Rectal smooth muscle tissue (tissue), 1 donor: Measurements from ENCODE around the gene SPATA3.
"Not testable (repeated sequence)": the region's sequence is repeated elsewhere in the genome, so short reads cannot be mapped to it uniquely, and the experiment has no call there.

Experiments
- H3K27ac ChIP-seq: one replicate; pipeline ENCODE4 v1.7.0; 2013; ENCODE audit warnings: low read depth, low read length, inconsistent platforms
- H3K27me3 ChIP-seq: one replicate; pipeline ENCODE4 v1.7.0; 2013; ENCODE audit warnings: low read length; ENCODE audit not compliant: control insufficient read depth, insufficient read depth
- H3K36me3 ChIP-seq: one replicate; pipeline ENCODE4 v1.7.0; 2013; ENCODE audit warnings: low read length; ENCODE audit not compliant: control insufficient read depth, insufficient read depth
- H3K4me1 ChIP-seq: one replicate; pipeline ENCODE4 v1.7.0; 2013; ENCODE audit warnings: low read length; ENCODE audit not compliant: control insufficient read depth, insufficient read depth
- H3K4me3 ChIP-seq: one replicate; pipeline ENCODE4 v1.7.0; 2013; ENCODE audit warnings: low read length
- H3K9ac ChIP-seq: one replicate; pipeline ENCODE4 v1.7.0; 2013; ENCODE audit warnings: low read length

The SPATA3 gene

DNA sequence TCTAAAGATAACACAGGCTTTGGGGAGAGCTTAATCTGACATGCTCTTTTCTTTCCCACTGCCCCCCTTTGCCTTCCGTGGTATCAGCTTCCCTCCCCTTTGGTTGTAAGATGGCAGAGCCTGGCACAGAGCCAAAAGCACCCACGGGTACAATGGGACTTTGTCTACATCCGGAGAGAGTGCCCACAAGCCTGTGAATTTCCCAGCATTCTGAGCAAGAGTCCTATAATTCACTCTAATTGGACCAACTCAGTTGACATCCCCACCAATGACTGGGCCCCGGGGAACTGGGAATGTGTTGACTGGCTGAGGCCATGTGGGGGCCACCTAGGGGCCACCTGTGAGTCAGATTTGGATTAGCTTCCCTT is 21.3 kb downstream of the SPATA3 start:
- Histone ChIP-seq H3K36me3 (no peaks in the 10 kb centered on the region), H3K4me1 (no peaks in the 10 kb centered on the region), H3K27ac (no peak overlapping the region), H3K4me3 (no peak overlapping the region), H3K27me3 (no peaks in the 10 kb centered on the region), H3K9ac (no peak overlapping the region)

- Histone ChIP-seq H3K4me3 (no peak overlapping the region), H3K9ac (no peak overlapping the region), H3K36me3 (no peaks in the 10 kb centered on the region), H3K27ac (no peak overlapping the region), H3K27me3 (no peaks in the 10 kb centered on the region), H3K4me1 (no peaks in the 10 kb centered on the region)
These were observed 22.3 kb downstream of the SPATA3 start for GRCh38 chr2:231018184-231018583.

DNA sequence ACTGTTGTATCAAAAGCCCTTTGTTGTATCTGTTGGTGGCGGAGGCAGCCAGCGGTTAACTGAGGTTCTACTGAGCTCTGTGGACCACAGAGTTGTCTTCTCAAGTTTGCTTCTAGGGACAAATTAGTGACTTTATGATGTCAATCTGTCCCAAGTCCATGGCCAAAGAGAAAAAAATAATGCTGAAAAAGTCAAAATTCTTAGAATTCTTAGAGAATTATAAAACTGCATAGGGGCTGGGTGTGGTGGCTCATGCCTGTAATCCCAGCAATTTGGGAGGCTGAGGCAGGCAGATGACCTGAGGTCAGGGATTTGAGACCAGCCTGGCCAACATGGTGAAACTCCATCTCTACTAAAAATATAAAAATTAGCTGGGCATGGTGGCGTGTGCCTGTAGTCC is 29.1 kb downstream of the SPATA3 start:
- not testable (repeated sequence) for H3K27me3 ChIP-seq, H3K27ac ChIP-seq, H3K9ac ChIP-seq, H3K36me3 ChIP-seq, H3K4me3 ChIP-seq, H3K4me1 ChIP-seq

DNA sequence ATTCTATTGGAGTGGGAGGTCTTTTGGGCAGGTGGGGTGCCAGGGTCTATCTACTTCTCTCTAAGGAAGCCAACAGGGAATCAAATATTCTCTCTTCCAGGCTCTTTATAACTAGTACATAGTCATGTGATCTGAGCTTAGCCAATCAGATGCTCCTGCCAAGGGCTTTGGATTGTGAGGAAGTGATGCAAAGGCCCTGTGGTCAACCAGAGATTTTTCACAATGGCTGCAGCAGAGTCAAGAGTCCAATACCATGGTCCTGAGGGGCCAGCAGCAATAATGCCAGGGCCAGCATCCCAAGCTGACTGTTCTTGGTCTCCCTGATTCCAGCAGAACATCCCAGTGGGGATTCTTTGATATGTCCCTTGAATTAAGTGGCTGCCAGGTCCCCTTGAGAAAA is 33.0 kb downstream of the SPATA3 start:
- Histone ChIP-seq H3K4me1 (no peaks in the 10 kb centered on the region), H3K9ac (no peak overlapping the region), H3K27ac (no peak overlapping the region), H3K4me3 (no peak overlapping the region), H3K27me3 (no peaks in the 10 kb centered on the region), H3K36me3 (no peaks in the 10 kb centered on the region)

- Histone ChIP-seq H3K9ac (no peak overlapping the region), H3K36me3 (no peaks in the 10 kb centered on the region), H3K27me3 (no peaks in the 10 kb centered on the region), H3K4me3 (no peak overlapping the region), H3K4me1 (no peaks in the 10 kb centered on the region), H3K27ac (no peak overlapping the region)
These were observed 33.6 kb downstream of the SPATA3 start for GRCh38 chr2:231029563-231029962.

- Histone ChIP-seq H3K4me3 (no peak overlapping the region), H3K27me3 (no peaks in the 10 kb centered on the region), H3K4me1 (no peaks in the 10 kb centered on the region), H3K27ac (no peak overlapping the region), H3K9ac (no peak overlapping the region), H3K36me3 (no peaks in the 10 kb centered on the region)
These were observed 34.8 kb downstream of the SPATA3 start for GRCh38 chr2:231030725-231031124.

DNA sequence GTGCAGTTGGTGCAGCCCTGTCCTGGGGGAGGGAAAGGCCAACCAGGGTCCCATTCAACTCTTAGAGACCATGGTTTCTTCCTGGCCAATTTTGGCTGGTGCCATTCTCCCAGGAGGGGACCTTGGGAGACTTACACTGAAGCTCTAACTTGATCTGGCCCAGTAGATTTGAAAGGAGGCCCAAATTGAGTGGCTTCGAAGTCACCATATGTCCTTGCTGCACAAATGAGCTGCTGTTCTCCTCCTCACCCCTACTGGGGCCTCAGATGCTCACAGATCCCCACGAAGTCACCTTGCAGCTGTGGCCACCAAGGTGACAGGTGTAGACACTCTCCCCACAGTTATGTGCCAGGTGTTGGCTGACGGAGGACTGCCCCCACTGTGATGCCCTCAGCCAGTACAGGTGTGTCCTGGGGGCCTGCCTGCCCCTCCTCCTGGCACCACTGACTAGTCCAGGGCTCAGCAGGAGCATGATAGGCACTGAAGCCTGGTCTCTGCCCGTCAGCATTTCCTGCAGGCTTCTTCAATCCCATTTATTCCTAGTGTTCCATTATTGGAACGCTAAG is 36.7 kb downstream of the SPATA3 start:
- Histone ChIP-seq H3K27me3 (peaks cover 2% of the 10 kb centered on the region), H3K27ac (no peak overlapping the region), H3K36me3 (no peaks in the 10 kb centered on the region), H3K9ac (no peak overlapping the region), H3K4me3 (no peak overlapping the region), H3K4me1 (no peaks in the 10 kb centered on the region)

DNA sequence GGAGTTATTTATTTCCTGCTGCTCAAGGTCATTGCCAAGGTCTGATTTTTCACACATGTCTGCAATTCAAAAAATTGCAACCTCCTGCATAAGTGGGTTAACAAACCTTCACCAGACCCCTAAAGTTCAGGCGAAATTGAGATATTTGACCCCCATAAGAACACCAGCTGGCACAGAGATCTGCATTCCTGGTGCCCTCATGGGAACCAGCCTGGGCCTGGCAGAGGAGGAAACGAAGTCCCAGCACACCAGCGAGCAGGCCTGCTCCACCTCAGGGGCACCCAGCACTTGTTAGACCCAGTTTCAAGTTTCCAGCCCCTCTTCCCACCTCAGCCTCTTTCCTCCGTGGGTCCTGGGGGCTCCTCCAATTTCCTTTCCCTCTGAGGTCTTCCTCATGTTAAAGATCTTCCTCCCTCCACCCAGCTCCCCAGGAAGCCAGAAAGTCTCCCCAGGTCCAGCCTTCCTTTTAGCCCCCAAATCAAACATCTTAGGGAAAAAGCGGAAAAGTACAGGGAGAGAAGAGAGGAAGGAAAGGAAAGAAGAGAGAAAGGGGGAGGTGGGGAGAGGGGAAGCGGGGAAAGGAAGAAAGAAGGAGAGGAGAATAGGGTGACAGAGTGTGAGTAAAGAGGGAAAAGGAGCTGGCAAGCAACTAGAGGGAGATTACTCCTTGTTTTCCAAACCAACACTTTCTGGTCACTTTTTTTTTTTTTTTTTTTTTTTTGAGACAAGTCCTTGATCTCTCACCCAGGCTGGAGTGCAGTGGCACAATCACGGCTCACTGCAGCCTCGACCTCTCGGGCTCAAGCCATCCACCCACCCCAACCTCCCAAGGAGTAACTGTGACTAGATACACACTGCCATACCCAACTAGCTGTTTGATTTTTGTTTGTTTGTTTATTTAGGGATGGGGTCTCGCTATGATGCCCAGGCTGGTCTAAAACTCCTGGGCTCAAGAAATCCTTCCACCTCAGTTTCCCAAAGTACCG is 37.5 kb downstream of the SPATA3 start:
- Histone ChIP-seq H3K36me3 (no peaks in the 10 kb centered on the region), H3K27me3 (peaks cover 4% of the 10 kb centered on the region), H3K4me1 (no peaks in the 10 kb centered on the region), H3K27ac (no peak overlapping the region), H3K4me3 (no peak overlapping the region), H3K9ac (no peak overlapping the region)

DNA sequence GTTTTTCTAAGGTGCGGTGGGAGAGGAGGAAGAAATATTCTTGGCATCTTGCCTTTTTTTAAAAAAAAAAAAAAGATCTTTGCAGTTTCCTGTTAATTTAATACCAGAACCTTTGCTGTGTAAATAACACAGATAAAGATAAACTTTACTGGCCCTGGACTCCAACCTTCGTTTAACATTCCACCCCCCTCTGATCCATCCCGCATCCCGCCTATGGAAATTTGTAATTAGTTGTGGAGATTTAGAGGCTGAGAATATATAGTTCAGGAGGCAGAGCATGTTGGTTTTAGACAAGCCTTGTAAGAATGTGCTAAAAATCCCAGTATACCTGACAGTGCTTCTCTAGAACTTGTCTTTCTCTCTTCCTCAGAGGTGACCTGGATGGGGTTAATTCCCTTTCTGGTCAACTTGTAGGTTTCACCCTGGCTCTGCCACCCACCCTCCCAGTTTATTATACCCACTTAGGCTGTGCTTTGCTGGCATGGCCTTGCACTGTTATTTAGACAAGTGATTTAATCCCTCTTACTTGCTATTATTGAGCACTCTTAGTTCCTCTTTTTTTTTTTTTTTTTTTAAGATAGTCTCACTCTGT is 38.5 kb downstream of the SPATA3 start:
- Histone ChIP-seq H3K27me3 (peaks cover 7% of the 10 kb centered on the region), H3K4me3 (no peak overlapping the region)

DNA sequence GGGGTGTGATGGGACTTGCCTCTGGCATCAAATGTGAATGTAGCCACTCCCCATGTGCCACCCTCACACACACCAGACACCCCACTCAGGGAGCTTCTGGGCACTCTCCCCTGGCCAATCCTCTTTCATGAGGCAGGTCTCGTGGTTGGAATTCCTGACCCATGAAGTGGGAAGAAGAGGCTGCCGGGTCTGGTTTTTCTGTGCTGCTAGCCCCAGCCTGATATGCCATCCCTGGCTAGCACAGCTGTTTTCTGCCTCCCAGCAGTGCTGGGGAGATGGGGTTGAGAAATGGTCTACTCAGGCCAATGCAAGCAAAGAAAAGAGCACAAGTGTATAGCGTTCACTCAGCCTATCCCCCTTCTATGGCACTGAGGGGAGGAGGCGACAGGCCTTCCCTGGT is 40.2 kb downstream of the SPATA3 start:
- H3K27me3 ChIP-seq = peaks cover 7% of the 10 kb centered on the region
- no peak overlapping the region for H3K27ac ChIP-seq

More for the DNA sequence above, 38.5 kb downstream of the SPATA3 start:
- H3K9ac ChIP-seq = no peak overlapping the region
- H3K27ac ChIP-seq = no peak overlapping the region
- H3K36me3 ChIP-seq = no peaks in the 10 kb centered on the region
- H3K4me1 ChIP-seq = no peaks in the 10 kb centered on the region

GRCh38 chr2:231036578-231037106 is 40.7 kb downstream of the SPATA3 start:
- Histone ChIP-seq H3K27me3 (peaks cover 10% of the 10 kb centered on the region), H3K4me1 (no peaks in the 10 kb centered on the region), H3K36me3 (no peaks in the 10 kb centered on the region), H3K4me3 (no peak overlapping the region), H3K9ac (no peak overlapping the region), H3K27ac (no peak overlapping the region)

More for the DNA sequence above, 40.2 kb downstream of the SPATA3 start:
- H3K9ac ChIP-seq = no peak overlapping the region
- no peak overlapping the region for H3K4me3 ChIP-seq
- no peaks in the 10 kb centered on the region for H3K36me3 ChIP-seq
- no peaks in the 10 kb centered on the region for H3K4me1 ChIP-seq

GRCh38 chr2:231037202-231037730 is 41.3 kb downstream of the SPATA3 start, which contains the start of gene C2orf72:
TSS of gene C2orf72 (plus strand) at chr2:231037523. CDS start at chr2:231037566, 43 bp downstream.
- no peaks in the 10 kb centered on the region for H3K36me3 ChIP-seq
- H3K4me3 ChIP-seq = peak within 1 kb of the TSS; percentile 61
- no peak within 1 kb of the TSS for H3K27ac ChIP-seq
- no peaks in the 10 kb centered on the region for H3K4me1 ChIP-seq
- H3K27me3 ChIP-seq = peaks cover 10% of the 10 kb centered on the region
- no peak within 1 kb of the TSS for H3K9ac ChIP-seq
